Cardiac muscle cell (in vitro differentiated cells and primary cell): ENCODE data around the gene FBXO4. TPM values are rescaled to one million over a fixed set of nuclear protein-coding genes. Genes with fewer than 3 reads are reported as not detected.

Experiments
- DNase-seq, 2 donors: peaks; one replicate each; pipeline versions ENCODE4 v3.0.0 to v3.0.0-alpha.2; 2010 to 2017; ENCODE audit warnings: low read depth in 1 of 2, low spot score in 1 of 2
- H3K27ac ChIP-seq: fragments of 200-600 bp; sonication (generic); 2 replicates; pipeline ENCODE4 v1.5.1; 2016
- H3K27me3 ChIP-seq: fragments of 200-600 bp; sonication (generic); 2 replicates; pipeline ENCODE4 v1.6.0; 2016; ENCODE audit warnings: control low read depth
- H3K36me3 ChIP-seq: fragments of 200-600 bp; sonication (generic); 2 replicates; pipeline ENCODE4 v1.5.1; 2016; ENCODE audit warnings: control low read depth
- H3K4me1 ChIP-seq: fragments of 200-600 bp; sonication (generic); 2 replicates; pipeline ENCODE4 v1.8.1; 2017; ENCODE audit warnings: low read depth, mild to moderate bottlenecking, mixed run types
- H3K4me3 ChIP-seq: fragments of 200-600 bp; sonication (generic); 2 replicates; pipeline ENCODE4 v1.5.1; 2016; ENCODE audit warnings: mild to moderate bottlenecking
- H3K9me3 ChIP-seq: fragments of 200-600 bp; sonication (generic); 2 replicates; pipeline ENCODE4 v1.5.1; 2017; ENCODE audit warnings: low read depth, mild to moderate bottlenecking, control low read depth
- CTCF ChIP-seq: IDR thresholded peaks from 2 replicates; pipeline ENCODE4 v1.5.1; 2012; ENCODE audit warnings: low read depth, mild to moderate bottlenecking, low read length
- polyA plus RNA-seq: library from polyadenylated mRNA; unstranded; fragments of >200 nt; fragmentation: Nextera tagmentation; extraction: Ambion mirVana; gene quantifications from 2 replicates; pipeline ENCODE4 v1.2.1, GENCODE V29; 2016
- total RNA-seq: library from RNA; depleted of rRNA; stranded (reverse); fragments of >200 nt; gene quantifications from 2 replicates; pipeline ENCODE4 v1.2.3, GENCODE V29; 2016

FBXO4 gene
- total and polyA plus RNA-seq, 2 experiments from 2014 or later: 2.1 to 7.1 TPM

GRCh38 chr5:41882765-41883164 lies 42.3 kb upstream of the FBXO4 start:
- Histone ChIP-seq H3K27me3 (no peaks in the 10 kb centered on the region), H3K36me3 (no peaks in the 10 kb centered on the region), H3K4me3 (no peak overlapping the region), H3K9me3 (no peaks in the 10 kb centered on the region), H3K4me1 (no peaks in the 10 kb centered on the region), H3K27ac (no peak overlapping the region)
- no peak for DNase-seq
- no peak for TF ChIP-seq CTCF

- DNase-seq: no peak
- H3K36me3 ChIP-seq: no peaks in the 10 kb centered on the region
- H3K9me3 ChIP-seq: no peaks in the 10 kb centered on the region
- no peaks in the 10 kb centered on the region for H3K27me3 ChIP-seq
- H3K4me1 ChIP-seq: no peaks in the 10 kb centered on the region
- no peak overlapping the region for H3K27ac ChIP-seq
- no peak overlapping the region for H3K4me3 ChIP-seq
- TF ChIP-seq CTCF: no peak
These were observed 41.8 kb upstream of the FBXO4 start for GRCh38 chr5:41883243-41883642.

GRCh38 chr5:41883936-41884335 lies 41.1 kb upstream of the FBXO4 start:
- TF ChIP-seq CTCF: no peak
- no peaks in the 10 kb centered on the region for H3K36me3 ChIP-seq

GRCh38 chr5:41885286-41885685 lies 39.8 kb upstream of the FBXO4 start:
- no peak for TF ChIP-seq CTCF
- no peak overlapping the region for H3K27ac ChIP-seq
- no peak overlapping the region for H3K4me3 ChIP-seq
- no peaks in the 10 kb centered on the region for H3K9me3 ChIP-seq
- H3K36me3 ChIP-seq: no peaks in the 10 kb centered on the region
- H3K27me3 ChIP-seq: no peaks in the 10 kb centered on the region
- H3K4me1 ChIP-seq: no peaks in the 10 kb centered on the region
- no peak for DNase-seq

More at GRCh38 chr5:41883936-41884335, 41.1 kb upstream of the FBXO4 start:
- H3K4me1 ChIP-seq: no peaks in the 10 kb centered on the region
- H3K9me3 ChIP-seq: no peaks in the 10 kb centered on the region
- no peak overlapping the region for H3K27ac ChIP-seq
- no peak for DNase-seq
- no peak overlapping the region for H3K4me3 ChIP-seq
- H3K27me3 ChIP-seq: no peaks in the 10 kb centered on the region

- no peak for TF ChIP-seq CTCF
- Histone ChIP-seq H3K27me3 (peaks cover 13% of the 10 kb centered on the region), H3K9me3 (no peaks in the 10 kb centered on the region), H3K4me1 (no peaks in the 10 kb centered on the region), H3K27ac (no peak overlapping the region), H3K36me3 (no peaks in the 10 kb centered on the region), H3K4me3 (no peak overlapping the region)
- DNase-seq: peak in 1 of 2 donors; percentile 22
These were observed 33.9 kb upstream of the FBXO4 start for GRCh38 chr5:41891066-41891707.
